Stimulated activated CD8-positive, alpha-beta memory T cell treated with anti-CD3 and anti-CD28 coated beads, Interleukin-4, amount 100 ng/mL, for 48 hours (primary cell): ENCODE results near the gene ZFP62.
"Not testable (repeated sequence)": the region's sequence is repeated elsewhere in the genome, so short reads cannot be mapped to it uniquely, and the experiment has no call there.

Experiments
- DNase-seq: peaks from one replicate; pipeline ENCODE4 v3.0.0-alpha.2; 2020

Gene ZFP62

DNA sequence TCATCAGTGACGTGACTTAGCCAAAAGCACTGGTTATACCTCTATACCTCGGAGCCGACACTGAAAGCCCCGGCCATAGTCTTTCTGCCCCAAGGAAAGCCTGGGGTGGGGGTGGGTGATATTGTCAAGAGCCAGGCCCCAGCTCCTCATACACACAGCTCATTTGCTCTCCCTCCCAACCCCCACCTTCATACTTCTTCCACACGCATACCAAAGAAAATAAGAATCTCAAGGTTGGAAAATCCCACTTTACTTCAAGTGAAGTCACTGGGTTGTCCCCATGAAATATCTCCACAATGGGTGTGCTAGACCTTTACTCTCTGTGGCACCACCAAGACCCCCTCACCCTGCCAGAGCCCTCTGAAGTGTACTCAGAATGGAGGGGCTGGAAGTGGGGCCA is 31.4 kb downstream of the ZFP62 start:
- no peak for DNase-seq

GRCh38 chr5:180828756-180829531 is 32.1 kb downstream of the ZFP62 start:
- DNase-seq = not testable (repeated sequence)

- DNase-seq = not testable (repeated sequence)
Measured at GRCh38 chr5:180827374-180827773, 33.7 kb downstream of the ZFP62 start.

DNA sequence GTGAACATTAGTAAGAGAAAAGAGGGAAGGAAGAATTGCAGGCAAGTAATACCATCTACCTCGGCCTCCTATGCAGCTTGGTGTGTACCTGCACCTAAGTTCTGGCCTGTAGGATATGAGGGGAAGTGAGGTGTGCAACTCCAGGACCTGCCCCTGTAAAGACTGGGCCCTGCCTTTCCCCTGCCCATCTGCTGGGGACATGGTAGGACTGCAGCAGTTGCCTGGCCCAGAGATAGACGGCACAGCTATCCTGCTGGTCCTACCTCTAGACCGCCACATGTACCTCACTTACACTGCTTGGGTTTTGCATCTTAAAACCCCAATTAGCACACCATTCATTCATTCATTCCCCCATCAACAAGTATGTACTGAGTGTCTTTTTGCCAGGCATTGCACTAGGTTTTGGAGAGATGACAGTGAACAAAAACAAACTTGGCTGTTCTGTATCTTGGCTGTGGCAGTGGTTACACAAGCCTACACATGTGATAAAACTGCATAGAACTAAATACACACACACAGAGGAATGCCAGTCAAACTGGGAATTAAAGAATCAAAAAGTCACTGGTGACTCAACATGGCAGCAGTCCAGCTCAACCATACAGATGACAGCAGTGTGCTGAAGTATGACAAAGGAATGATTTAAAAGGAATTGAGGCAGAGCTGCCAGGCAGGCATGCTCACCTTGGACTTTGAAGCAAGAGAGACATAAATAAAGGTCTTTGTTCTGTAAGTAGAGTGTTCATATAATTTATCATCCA is 35.1 kb downstream of the ZFP62 start:
- peak; percentile 70 for DNase-seq

DNA sequence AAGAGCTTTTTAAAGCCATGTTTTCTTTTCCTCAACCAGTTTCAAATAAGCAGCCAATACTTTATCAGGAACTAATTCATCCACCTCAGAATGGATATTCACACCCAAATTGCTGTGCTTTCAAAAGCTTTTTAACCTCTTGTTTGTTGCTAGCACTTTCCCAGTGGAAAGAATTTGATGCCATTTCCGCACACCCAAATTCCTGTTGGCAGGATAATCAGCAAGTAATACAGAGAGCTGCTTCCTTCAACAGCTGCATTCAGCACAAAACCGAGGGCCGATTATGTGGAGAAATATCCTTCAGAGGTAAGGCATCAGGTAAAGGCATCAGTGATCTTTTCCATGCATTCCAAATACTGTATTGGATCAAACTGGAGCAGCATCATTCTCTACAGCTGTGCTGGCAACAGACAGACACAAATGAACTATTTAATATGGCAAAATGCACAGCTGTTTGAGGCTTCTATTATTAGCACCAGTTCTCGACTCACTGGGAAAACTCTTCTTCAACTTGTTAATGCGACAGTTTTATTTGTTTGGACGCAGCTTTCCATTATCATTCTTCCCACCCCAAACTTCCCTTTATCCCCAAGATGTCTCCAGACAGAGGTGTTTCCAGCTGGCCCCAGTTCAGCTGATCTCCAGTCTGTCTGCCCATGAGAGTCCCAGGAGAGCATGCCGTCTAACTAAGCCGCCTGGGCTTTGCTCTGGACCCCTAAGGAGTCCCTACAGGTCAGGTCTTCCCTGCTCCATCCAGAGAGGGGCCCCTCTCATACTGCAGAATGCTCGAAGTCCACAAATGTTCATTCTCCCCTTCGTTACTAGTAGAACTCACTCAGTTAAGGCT is 36.2 kb downstream of the ZFP62 start:
- no peak for DNase-seq

DNA sequence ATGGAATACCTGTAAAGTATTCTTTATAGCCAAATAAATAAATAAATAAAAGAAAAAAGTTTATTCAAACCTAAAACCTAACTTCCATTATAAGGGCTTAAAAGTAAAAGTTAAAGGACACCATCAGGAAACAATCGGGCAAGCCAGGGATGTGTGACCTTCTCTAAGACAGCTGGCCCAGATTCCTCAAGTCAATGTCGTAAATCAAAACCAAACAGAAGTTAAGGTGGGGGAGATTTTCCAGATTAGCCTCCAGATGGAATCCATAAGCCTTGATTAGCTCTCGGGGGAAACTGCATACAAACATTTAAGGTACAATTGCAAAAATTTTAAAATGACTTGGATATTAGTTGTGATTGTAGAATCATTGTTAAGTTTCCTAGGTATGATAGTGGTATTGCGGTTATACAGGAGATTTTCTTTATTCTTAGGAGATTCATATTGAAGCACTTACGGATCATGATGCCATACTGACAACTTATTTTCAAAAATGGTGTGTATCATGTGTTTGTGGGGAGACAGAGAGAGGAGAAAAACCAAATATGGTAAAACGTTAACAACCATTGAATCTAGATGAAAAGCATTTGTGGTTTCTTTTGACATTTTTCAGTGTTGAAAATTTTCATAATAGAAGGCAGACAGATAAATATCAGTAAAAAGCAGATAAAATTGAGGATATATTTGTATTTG is 37.0 kb downstream of the ZFP62 start:
- DNase-seq = no peak

GRCh38 chr5:180823346-180823745 is 37.7 kb downstream of the ZFP62 start:
- DNase-seq = no peak

- peak; percentile 8 for DNase-seq
Measured at GRCh38 chr5:180821538-180821937, 39.5 kb downstream of the ZFP62 start.

GRCh38 chr5:180820788-180821321 is 40.2 kb downstream of the ZFP62 start:
- DNase-seq = peak; percentile 12

- no peak for DNase-seq
Measured at GRCh38 chr5:180818677-180819341, 42.3 kb downstream of the ZFP62 start.

DNA sequence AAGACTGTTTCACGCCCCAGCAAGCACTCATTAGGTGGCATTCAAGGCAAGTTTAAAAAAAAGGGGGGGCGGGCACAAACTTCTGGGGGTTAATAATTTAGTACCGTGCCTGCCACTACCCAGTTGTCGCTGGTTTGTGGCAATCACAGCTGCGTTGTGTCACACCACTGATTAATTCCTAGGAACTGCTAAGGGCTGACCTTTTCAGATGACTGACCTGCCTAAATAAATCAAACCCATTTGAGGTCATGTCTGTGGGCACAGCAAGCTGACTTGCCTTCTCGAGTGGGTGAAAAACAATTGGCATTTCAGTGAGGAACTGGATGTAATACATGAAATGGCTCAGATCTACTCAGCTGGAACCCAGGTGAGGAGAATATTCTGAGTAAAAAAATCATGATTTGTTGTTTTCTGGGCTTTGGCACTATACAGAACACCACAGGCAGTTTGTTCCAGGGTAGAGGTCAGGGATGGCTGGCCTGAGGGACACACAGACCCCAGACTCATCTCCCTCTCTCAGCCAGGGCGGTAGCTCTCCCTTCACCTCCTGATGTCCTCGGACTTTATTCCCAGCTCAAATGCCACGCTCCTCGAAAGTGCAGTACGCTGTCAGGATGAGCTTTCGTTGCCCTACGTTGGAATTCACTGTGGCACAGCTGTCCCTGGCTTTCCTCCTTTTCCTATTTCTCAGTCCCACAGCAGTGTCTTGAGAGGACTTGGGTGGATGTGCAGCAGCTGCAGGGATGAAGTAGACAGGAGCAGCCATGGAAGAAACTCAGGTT is 43.0 kb downstream of the ZFP62 start:
- peak; percentile 32 for DNase-seq

- peak; percentile 25 for DNase-seq
Measured at GRCh38 chr5:180816608-180817534, 44.2 kb downstream of the ZFP62 start.

DNA sequence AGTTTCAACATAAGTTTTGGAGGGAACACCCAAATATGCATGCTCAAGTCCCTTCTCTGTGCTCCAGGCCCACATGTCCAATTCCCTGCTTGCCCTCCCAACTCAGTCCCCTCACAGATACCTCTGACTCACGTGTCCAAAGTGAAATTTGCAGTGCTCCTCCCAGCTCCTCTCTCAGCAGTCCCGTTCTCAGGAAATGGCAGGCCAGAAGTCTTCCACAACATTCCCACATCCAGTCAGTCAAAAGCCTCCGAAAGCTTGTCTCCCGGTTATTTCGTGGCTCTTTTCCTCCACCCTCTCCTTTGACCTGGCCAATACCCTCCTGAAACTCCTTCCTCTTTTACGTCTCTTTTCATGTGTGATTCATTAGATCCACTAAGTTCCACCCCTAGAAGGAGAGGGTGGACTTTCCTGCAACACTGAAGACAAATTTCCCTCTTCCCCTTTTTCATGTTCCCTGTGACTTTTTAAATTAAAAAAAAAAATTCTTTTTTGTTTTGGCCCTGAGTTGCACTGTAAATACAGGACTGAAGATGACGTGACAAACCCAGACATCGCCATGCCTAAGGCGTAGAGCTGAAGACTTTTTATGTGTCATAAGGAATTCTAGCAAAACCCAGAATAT is 45.7 kb downstream of the ZFP62 start:
- peak; percentile 14 for DNase-seq

- DNase-seq = no peak
Measured at GRCh38 chr5:180813420-180813819, 47.7 kb downstream of the ZFP62 start.

GRCh38 chr5:180811623-180812124 is 49.4 kb downstream of the ZFP62 start:
- no peak for DNase-seq

DNA sequence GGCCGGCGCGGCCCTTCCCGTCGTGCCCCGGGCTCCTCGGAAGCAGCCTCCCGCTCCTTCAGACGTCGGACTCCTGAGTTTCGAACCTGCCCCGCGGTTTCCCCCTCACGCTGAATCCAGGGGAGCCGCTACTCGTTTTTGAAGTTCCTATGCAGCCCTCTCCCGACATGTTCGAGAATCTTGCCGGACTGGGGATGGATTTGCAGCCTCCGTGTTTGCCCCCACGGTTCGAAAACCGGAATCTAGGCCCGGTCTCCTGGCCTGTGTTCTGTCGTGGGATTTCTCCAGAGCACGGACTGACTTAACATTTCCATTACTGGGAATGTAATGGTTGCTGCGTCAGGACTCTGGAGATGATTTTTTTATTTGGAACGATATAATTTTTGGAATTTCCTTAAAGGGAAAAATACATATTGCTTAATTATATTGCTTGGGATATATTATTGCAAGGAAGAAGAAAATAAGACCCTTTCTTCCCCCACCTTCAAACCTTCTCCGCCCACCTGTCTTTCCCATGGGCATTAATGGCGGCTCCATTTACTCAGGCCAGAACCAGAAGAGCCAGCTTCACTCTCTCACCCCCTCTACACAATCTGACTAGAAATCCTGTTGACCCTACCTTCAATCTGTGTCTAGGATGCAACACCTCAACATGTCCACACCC is 50.0 kb downstream of the ZFP62 start:
- DNase-seq = peak; percentile 75

DNA sequence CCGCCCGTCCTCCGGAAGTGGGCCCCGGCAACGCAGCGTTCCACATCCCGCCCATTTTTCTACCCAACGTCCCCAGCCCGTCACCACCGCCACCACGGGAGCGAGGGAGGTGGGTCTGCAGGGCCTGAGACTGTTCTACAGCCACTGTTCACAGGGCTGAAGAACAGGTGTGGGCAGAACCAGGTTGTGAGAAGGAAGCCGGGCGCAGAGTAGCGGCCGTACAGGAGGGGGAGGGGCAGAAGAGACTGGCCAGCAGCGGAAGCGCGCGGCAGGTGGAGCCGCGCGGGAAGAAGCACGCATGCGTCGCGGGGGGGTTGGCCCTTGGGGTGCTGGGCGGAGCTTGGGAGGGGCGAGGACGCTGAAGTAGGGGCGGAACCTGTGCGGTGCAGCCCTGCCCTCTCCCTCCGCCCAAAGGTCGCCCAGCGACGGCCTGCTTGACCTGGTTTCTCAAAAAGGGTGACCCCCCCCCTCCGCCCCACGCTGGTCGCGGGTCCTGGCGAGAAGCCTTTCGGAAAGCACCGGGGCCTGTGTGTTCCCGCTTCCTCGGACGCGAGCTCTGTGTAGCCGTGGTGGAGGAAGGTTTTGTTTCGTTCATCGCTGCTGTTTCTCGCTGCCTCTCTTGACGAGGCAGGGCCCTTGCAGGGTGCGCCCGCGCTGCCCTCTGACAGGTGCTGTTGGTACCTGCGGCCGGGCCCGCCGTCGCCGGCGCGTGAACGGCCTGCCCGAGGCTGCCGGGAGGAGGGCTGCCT is 50.7 kb downstream of the ZFP62 start:
- peak; percentile 97 for DNase-seq
